ENCODE measurements around the gene PBX3. TPM values are rescaled to one million over a fixed set of nuclear protein-coding genes. Genes with fewer than 3 reads are reported as not detected.

The PBX3 gene
- total and polyA plus RNA-seq, 12 donors, result 14.5 to 79.6 (median 56.3) TPM

- DNase-seq (no peak), ATAC-seq (no peak)
- 90 to 93% methylated on average over 3 of the region's 3 CpGs for WGBS, 2 donors
- Histone ChIP-seq H3K27ac (no peak overlapping the region), H3K9me3 (no peaks in the 10 kb centered on the region), H3K4me1 (peaks cover 0 to 12% (median 6%) of the 10 kb centered on the region in 9 donors), H3K36me3 (no peaks in the 10 kb centered on the region), H3K4me3 (no peak overlapping the region), H3K27me3 (no peaks in the 10 kb centered on the region)
- intact Hi-C loops (cut with DNase I), result loop anchor here in 1 of 10 donors (10.0 kb wide), 1 partner anchor 188 kb away; no protein-coding TSS in a partner anchor
- TF ChIP-seq, protein P1, sequence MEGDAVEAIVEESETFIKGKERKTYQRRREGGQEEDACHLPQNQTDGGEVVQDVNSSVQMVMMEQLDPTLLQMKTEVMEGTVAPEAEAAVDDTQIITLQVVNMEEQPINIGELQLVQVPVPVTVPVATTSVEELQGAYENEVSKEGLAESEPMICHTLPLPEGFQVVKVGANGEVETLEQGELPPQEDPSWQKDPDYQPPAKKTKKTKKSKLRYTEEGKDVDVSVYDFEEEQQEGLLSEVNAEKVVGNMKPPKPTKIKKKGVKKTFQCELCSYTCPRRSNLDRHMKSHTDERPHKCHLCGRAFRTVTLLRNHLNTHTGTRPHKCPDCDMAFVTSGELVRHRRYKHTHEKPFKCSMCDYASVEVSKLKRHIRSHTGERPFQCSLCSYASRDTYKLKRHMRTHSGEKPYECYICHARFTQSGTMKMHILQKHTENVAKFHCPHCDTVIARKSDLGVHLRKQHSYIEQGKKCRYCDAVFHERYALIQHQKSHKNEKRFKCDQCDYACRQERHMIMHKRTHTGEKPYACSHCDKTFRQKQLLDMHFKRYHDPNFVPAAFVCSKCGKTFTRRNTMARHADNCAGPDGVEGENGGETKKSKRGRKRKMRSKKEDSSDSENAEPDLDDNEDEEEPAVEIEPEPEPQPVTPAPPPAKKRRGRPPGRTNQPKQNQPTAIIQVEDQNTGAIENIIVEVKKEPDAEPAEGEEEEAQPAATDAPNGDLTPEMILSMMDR (IDR thresholded peaks at IDR 0.05), result no peak
These were observed 4.5 kb upstream of the PBX3 start for GRCh38 chr9:125742657-125743056.

GRCh38 chr9:125743682-125744428, 3.3 kb upstream of the PBX3 start:
- peaks cover 0 to 16% (median 8%) of the 10 kb centered on the region in 9 donors for H3K4me1 ChIP-seq
- TF ChIP-seq, protein P1 (IDR thresholded peaks at IDR 0.05), result no peak
- no peak overlapping the region for H3K4me3 ChIP-seq
- DNase-seq (no peak), ATAC-seq (no peak)
- WGBS, 2 donors, result 83 to 88% methylated on average over 5 of the region's 5 CpGs
- H3K36me3 ChIP-seq, result no peaks in the 10 kb centered on the region
- H3K9me3 ChIP-seq, result no peaks in the 10 kb centered on the region
- no peaks in the 10 kb centered on the region for H3K27me3 ChIP-seq
- H3K27ac ChIP-seq, result no peak overlapping the region
- intact Hi-C loops (cut with DNase I), result loop anchor here in 1 of 10 donors (10.0 kb wide), 1 partner anchor 189 kb away; no protein-coding TSS in a partner anchor

DNA sequence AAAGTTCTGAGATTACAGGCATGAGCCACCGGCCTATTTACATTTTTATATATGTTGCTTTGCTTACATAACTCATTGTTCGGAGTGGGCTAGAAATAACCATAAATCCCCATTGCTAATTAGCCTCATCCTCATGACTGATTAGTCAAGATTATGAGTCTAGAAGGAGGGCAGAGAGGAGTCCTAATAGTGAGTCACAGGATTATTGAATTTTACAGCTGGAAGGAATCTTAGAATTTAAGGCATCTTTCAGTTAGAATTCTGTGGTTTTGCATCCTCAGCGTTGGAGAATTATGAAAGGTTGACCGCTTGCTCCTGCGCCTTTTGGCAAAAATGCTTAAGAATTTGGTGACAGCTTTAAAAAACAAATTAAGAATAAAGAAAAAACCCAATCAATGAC, 2.6 kb upstream of the PBX3 start:
- no peaks in the 10 kb centered on the region for H3K36me3 ChIP-seq
- DNase-seq (no peak), ATAC-seq (no peak)
- H3K27ac ChIP-seq, result no peak overlapping the region
- no peaks in the 10 kb centered on the region for H3K9me3 ChIP-seq
- H3K4me1 ChIP-seq, result peaks cover 0 to 23% (median 15%) of the 10 kb centered on the region in 9 donors
- no peak overlapping the region for H3K4me3 ChIP-seq
- intact Hi-C loops (cut with DNase I), result loop anchor here in 4 of 10 donors (5.0 to 10.0 kb wide), 5 partner anchors 37 to 190 kb away; partner anchors contain the start of gene MAPKAP1 (in 2 of the 4)
- TF ChIP-seq, protein P1 (IDR thresholded peaks at IDR 0.05), result no peak
- WGBS, 2 donors, result 90 to 91% methylated on average over 5 of the region's 5 CpGs
- H3K27me3 ChIP-seq, result no peaks in the 10 kb centered on the region

GRCh38 chr9:125745018-125745417, 2.2 kb upstream of the PBX3 start:
- intact Hi-C loops (cut with DNase I), result loop anchor here in 4 of 10 donors (5.0 to 10.0 kb wide), 5 partner anchors 38 to 190 kb away; partner anchors contain the start of gene MAPKAP1 (in 2 of the 4)
- 51 to 54% methylated on average over 1 of the region's 1 CpG for WGBS, 2 donors
- TF ChIP-seq, protein P1 (IDR thresholded peaks at IDR 0.05), result no peak
- Histone ChIP-seq H3K4me1 (peaks cover 0 to 26% (median 17%) of the 10 kb centered on the region in 9 donors), H3K27me3 (no peaks in the 10 kb centered on the region), H3K4me3 (no peak overlapping the region), H3K9me3 (no peaks in the 10 kb centered on the region), H3K27ac (no peak overlapping the region), H3K36me3 (no peaks in the 10 kb centered on the region)
- ATAC-seq (no peak), DNase-seq (no peak)

Measured in heart right ventricle (tissue), 16 donors.